HCT116 (cell line): ENCODE results near the gene RAB3GAP1.

Source experiments
- POLR2AphosphoS5 ChIP-seq: IDR thresholded peaks from 2 replicates; pipeline ENCODE4 v1.6.1; 2011; ENCODE audit warnings: mild to moderate bottlenecking, low read depth, low read length, moderate library complexity
- SRF ChIP-seq: IDR thresholded peaks from 2 replicates; pipeline ENCODE4 v1.6.1; 2012; ENCODE audit warnings: low read depth
- YY1 ChIP-seq: IDR thresholded peaks from 2 replicates; pipeline ENCODE4 v1.6.1; 2011; ENCODE audit warnings: low read length, low read depth, moderate library complexity, mild to moderate bottlenecking; ENCODE audit not compliant: insufficient replicate concordance; ENCODE audit errors: extremely low read depth
- ZBTB33 ChIP-seq: IDR thresholded peaks from 2 replicates; pipeline ENCODE4 v1.6.1; 2011; ENCODE audit warnings: mild to moderate bottlenecking, low read length, moderate library complexity; ENCODE audit not compliant: insufficient replicate concordance; ENCODE audit errors: extremely low read depth
- TF ChIP-seq, protein P1 (sequence below), 3 experiments: fragments of 200-600 bp in 1 of 3; sonication (generic) in 1 of 3; IDR thresholded peaks in 2 of 3; conservative IDR thresholded peaks in 1 of 3; 2 replicates each; pipeline ENCODE4 v1.5.1; 2012 to 2017; ENCODE audit warnings: low read depth in 2 of 3, low read length in 2 of 3, antibody characterized with exemption in 1 of 3, borderline replicate concordance in 1 of 3, control low read depth in 1 of 3, mild to moderate bottlenecking in 1 of 3, mixed read lengths in 1 of 3, mixed run types in 1 of 3, moderate library complexity in 1 of 3; ENCODE audit not compliant: insufficient read depth in 1 of 3

GRCh38 chr2:135162786-135163185, 110.7 kb downstream of the RAB3GAP1 start:
- no peak for TF ChIP-seq SRF
- no peak for TF ChIP-seq POLR2AphosphoS5
- TF ChIP-seq YY1: no peak
- TF ChIP-seq, protein P1, sequence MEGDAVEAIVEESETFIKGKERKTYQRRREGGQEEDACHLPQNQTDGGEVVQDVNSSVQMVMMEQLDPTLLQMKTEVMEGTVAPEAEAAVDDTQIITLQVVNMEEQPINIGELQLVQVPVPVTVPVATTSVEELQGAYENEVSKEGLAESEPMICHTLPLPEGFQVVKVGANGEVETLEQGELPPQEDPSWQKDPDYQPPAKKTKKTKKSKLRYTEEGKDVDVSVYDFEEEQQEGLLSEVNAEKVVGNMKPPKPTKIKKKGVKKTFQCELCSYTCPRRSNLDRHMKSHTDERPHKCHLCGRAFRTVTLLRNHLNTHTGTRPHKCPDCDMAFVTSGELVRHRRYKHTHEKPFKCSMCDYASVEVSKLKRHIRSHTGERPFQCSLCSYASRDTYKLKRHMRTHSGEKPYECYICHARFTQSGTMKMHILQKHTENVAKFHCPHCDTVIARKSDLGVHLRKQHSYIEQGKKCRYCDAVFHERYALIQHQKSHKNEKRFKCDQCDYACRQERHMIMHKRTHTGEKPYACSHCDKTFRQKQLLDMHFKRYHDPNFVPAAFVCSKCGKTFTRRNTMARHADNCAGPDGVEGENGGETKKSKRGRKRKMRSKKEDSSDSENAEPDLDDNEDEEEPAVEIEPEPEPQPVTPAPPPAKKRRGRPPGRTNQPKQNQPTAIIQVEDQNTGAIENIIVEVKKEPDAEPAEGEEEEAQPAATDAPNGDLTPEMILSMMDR (IDR thresholded peaks at IDR 0.05 in 2 of 3, conservative IDR thresholded peaks at IDR 0.05 in 1 of 3; ENCODE audit: borderline replicate concordance in 1 of 3, insufficient read depth in 1 of 3, low read depth in 2 of 3, low read length in 2 of 3): no peak
- TF ChIP-seq ZBTB33: no peak
